ENCODE data around the gene SECISBP2. TPM values are rescaled to one million over a fixed set of nuclear protein-coding genes. Genes with fewer than 3 reads are reported as not detected.
"Not testable (repeated sequence)": the region's sequence is repeated elsewhere in the genome, so short reads cannot be mapped to it uniquely, and the experiment has no call there.

SECISBP2 gene
- total RNA-seq, 8 experiments from 2014 or later, result 24.5 to 73.8 (median 52.7) TPM

GRCh38 chr9:89340332-89340731 lies 22.0 kb downstream of the SECISBP2 start:
- H3K4me3 ChIP-seq, result no peak overlapping the region
- no peaks in the 10 kb centered on the region for H3K4me1 ChIP-seq (replicated peaks in 1 of 2)
- no peak for ATAC-seq (replicated peaks in 6 of 8)
- H3K27ac ChIP-seq, result no peak overlapping the region
- in situ Hi-C loops (cut with MboI; ENCODE audit: low pct_unique_long_range_greater_than_20kb in 2 of 9, low sequenced_read_pairs in 9 of 9, unreplicated experiment in 9 of 9), result no loop called here
- 40 to 100% (median 93%) methylated on average over 1 to 3 of the region's 3 CpGs for WGBS, 10 experiments

GRCh38 chr9:89342213-89342612 lies 23.9 kb downstream of the SECISBP2 start:
- H3K4me3 ChIP-seq, result no peak overlapping the region
- in situ Hi-C loops (cut with MboI; ENCODE audit: low pct_unique_long_range_greater_than_20kb in 2 of 9, low sequenced_read_pairs in 9 of 9, unreplicated experiment in 9 of 9), result no loop called here
- no peak for ATAC-seq (replicated peaks in 6 of 8)
- 90 to 100% (median 95%) methylated on average over 1 to 6 of the region's 6 CpGs for WGBS, 10 experiments
- H3K4me1 ChIP-seq (replicated peaks in 1 of 2), result no peaks in the 10 kb centered on the region
- no peak overlapping the region for H3K27ac ChIP-seq

GRCh38 chr9:89342948-89343347 lies 24.6 kb downstream of the SECISBP2 start:
- 78 to 100% (median 100%) methylated on average over 1 of the region's 1 CpG; no CpG with 5 or more reads in 3 of the 10 experiments for WGBS, 10 experiments
- Histone ChIP-seq H3K27ac (no peak overlapping the region), H3K4me1 (replicated peaks in 1 of 2) (no peaks in the 10 kb centered on the region), H3K4me3 (no peak overlapping the region)
- no peak for ATAC-seq (replicated peaks in 6 of 8)
- in situ Hi-C loops (cut with MboI; ENCODE audit: low pct_unique_long_range_greater_than_20kb in 2 of 9, low sequenced_read_pairs in 9 of 9, unreplicated experiment in 9 of 9), result no loop called here

GRCh38 chr9:89343812-89344211 lies 25.5 kb downstream of the SECISBP2 start:
- WGBS, 10 experiments, result 88 to 100% (median 95%) methylated on average over 1 to 7 of the region's 7 CpGs; no CpG with 5 or more reads in 2 of the 10 experiments
- H3K4me3 ChIP-seq; in situ Hi-C loops (cut with MboI; ENCODE audit: low pct_unique_long_range_greater_than_20kb in 2 of 9, low sequenced_read_pairs in 9 of 9, unreplicated experiment in 9 of 9); H3K4me1 ChIP-seq (replicated peaks in 1 of 2); H3K27ac ChIP-seq; ATAC-seq (replicated peaks in 6 of 8): not testable (repeated sequence)

GRCh38 chr9:89345476-89345875 lies 27.2 kb downstream of the SECISBP2 start:
- H3K4me1 ChIP-seq (replicated peaks in 1 of 2), result no peaks in the 10 kb centered on the region
- no peak overlapping the region for H3K27ac ChIP-seq
- ATAC-seq (replicated peaks in 6 of 8), result no peak
- in situ Hi-C loops (cut with MboI; ENCODE audit: low pct_unique_long_range_greater_than_20kb in 2 of 9, low sequenced_read_pairs in 9 of 9, unreplicated experiment in 9 of 9), result no loop called here
- WGBS, 10 experiments, result 77 to 100% (median 100%) methylated on average over 1 to 4 of the region's 5 CpGs; no CpG with 5 or more reads in 4 of the 10 experiments
- H3K4me3 ChIP-seq, result no peak overlapping the region

- ATAC-seq (replicated peaks in 6 of 8), result peak in 1 of 8 experiments; percentile 25
- WGBS, 10 experiments, result 45 to 100% (median 99%) methylated on average over 1 to 8 of the region's 9 CpGs; no CpG with 5 or more reads in 2 of the 10 experiments
- no peak overlapping the region for H3K27ac ChIP-seq
- no peak overlapping the region for H3K4me3 ChIP-seq
- in situ Hi-C loops (cut with MboI; ENCODE audit: low pct_unique_long_range_greater_than_20kb in 2 of 9, low sequenced_read_pairs in 9 of 9, unreplicated experiment in 9 of 9), result no loop called here
- no peaks in the 10 kb centered on the region for H3K4me1 ChIP-seq (replicated peaks in 1 of 2)
Observed at GRCh38 chr9:89346696-89347095, 28.4 kb downstream of the SECISBP2 start.

- ATAC-seq (replicated peaks in 6 of 8), result no peak
- Histone ChIP-seq H3K27ac (no peak overlapping the region), H3K4me3 (no peak overlapping the region), H3K4me1 (replicated peaks in 1 of 2) (no peaks in the 10 kb centered on the region)
- 60 to 100% (median 100%) methylated on average over 1 to 3 of the region's 5 CpGs; no CpG with 5 or more reads in 5 of the 10 experiments for WGBS, 10 experiments
- in situ Hi-C loops (cut with MboI; ENCODE audit: low pct_unique_long_range_greater_than_20kb in 2 of 9, low sequenced_read_pairs in 9 of 9, unreplicated experiment in 9 of 9), result no loop called here
Observed at GRCh38 chr9:89347651-89348050, 29.4 kb downstream of the SECISBP2 start.

- in situ Hi-C loops (cut with MboI; ENCODE audit: low pct_unique_long_range_greater_than_20kb in 2 of 9, low sequenced_read_pairs in 9 of 9, unreplicated experiment in 9 of 9), result no loop called here
- no peak overlapping the region for H3K27ac ChIP-seq
- H3K4me1 ChIP-seq (replicated peaks in 1 of 2), result no peaks in the 10 kb centered on the region
- WGBS, 10 experiments, result 40 to 100% (median 93%) methylated on average over 1 to 6 of the region's 6 CpGs; no CpG with 5 or more reads in 1 of the 10 experiments
- no peak for ATAC-seq (replicated peaks in 6 of 8)
- H3K4me3 ChIP-seq, result no peak overlapping the region
Observed at GRCh38 chr9:89349607-89350006, 31.3 kb downstream of the SECISBP2 start.

GRCh38 chr9:89350988-89351557 lies 32.8 kb downstream of the SECISBP2 start:
- in situ Hi-C loops (cut with MboI; ENCODE audit: low pct_unique_long_range_greater_than_20kb in 2 of 9, low sequenced_read_pairs in 9 of 9, unreplicated experiment in 9 of 9), result no loop called here
- 75 to 100% (median 100%) methylated on average over 1 to 2 of the region's 2 CpGs; no CpG with 5 or more reads in 7 of the 10 experiments for WGBS, 10 experiments
- no peak for ATAC-seq (replicated peaks in 6 of 8)

GRCh38 chr9:89351584-89352300 lies 33.4 kb downstream of the SECISBP2 start:
- in situ Hi-C loops (cut with MboI; ENCODE audit: low pct_unique_long_range_greater_than_20kb in 2 of 9, low sequenced_read_pairs in 9 of 9, unreplicated experiment in 9 of 9), result no loop called here
- H3K4me1 ChIP-seq (replicated peaks in 1 of 2), result no peaks in the 10 kb centered on the region
- WGBS, 10 experiments, result 91 to 100% (median 99%) methylated on average over 1 to 5 of the region's 6 CpGs; no CpG with 5 or more reads in 2 of the 10 experiments
- no peak for ATAC-seq (replicated peaks in 6 of 8)
- H3K4me3 ChIP-seq, result no peak overlapping the region
- no peak overlapping the region for H3K27ac ChIP-seq

More at GRCh38 chr9:89350988-89351557, 32.8 kb downstream of the SECISBP2 start:
- Histone ChIP-seq H3K27ac (no peak overlapping the region), H3K4me1 (replicated peaks in 1 of 2) (no peaks in the 10 kb centered on the region), H3K4me3 (no peak overlapping the region)

- Histone ChIP-seq H3K4me3 (no peak overlapping the region), H3K4me1 (replicated peaks in 1 of 2) (peaks cover 0 to 2% of the 10 kb centered on the region in 2 donors), H3K27ac (no peak overlapping the region)
- WGBS, 10 experiments, result 3 to 100% (median 87%) methylated on average over 2 to 3 of the region's 3 CpGs
- in situ Hi-C loops (cut with MboI; ENCODE audit: low pct_unique_long_range_greater_than_20kb in 2 of 9, low sequenced_read_pairs in 9 of 9, unreplicated experiment in 9 of 9), result no loop called here
- no peak for ATAC-seq (replicated peaks in 6 of 8)
Observed at GRCh38 chr9:89352451-89352850, 34.2 kb downstream of the SECISBP2 start.

- 59 to 100% (median 94%) methylated on average over 1 to 6 of the region's 8 CpGs; no CpG with 5 or more reads in 1 of the 10 experiments for WGBS, 10 experiments
- Histone ChIP-seq H3K4me1 (replicated peaks in 1 of 2) (peaks cover 0 to 7% of the 10 kb centered on the region in 2 donors), H3K27ac (no peak overlapping the region), H3K4me3 (no peak overlapping the region)
- in situ Hi-C loops (cut with MboI; ENCODE audit: low pct_unique_long_range_greater_than_20kb in 2 of 9, low sequenced_read_pairs in 9 of 9, unreplicated experiment in 9 of 9), result no loop called here
- no peak for ATAC-seq (replicated peaks in 6 of 8)
Observed at GRCh38 chr9:89352874-89353649, 34.8 kb downstream of the SECISBP2 start.

GRCh38 chr9:89353989-89354388 lies 35.7 kb downstream of the SECISBP2 start:
- in situ Hi-C loops (cut with MboI; ENCODE audit: low pct_unique_long_range_greater_than_20kb in 2 of 9, low sequenced_read_pairs in 9 of 9, unreplicated experiment in 9 of 9), result no loop called here
- no peak overlapping the region for H3K4me3 ChIP-seq
- H3K4me1 ChIP-seq (replicated peaks in 1 of 2), result peaks cover 0 to 17% of the 10 kb centered on the region in 2 donors
- 55 to 100% (median 92%) methylated on average over 1 to 3 of the region's 3 CpGs; no CpG with 5 or more reads in 3 of the 10 experiments for WGBS, 10 experiments
- no peak overlapping the region for H3K27ac ChIP-seq
- peak in 2 of 8 experiments; percentile 41 to 58 for ATAC-seq (replicated peaks in 6 of 8)
